H7 (cell line): ENCODE data around the gene RABGAP1L. TPM values are rescaled to one million over a fixed set of nuclear protein-coding genes. Genes with fewer than 3 reads are reported as not detected.
"Not testable (repeated sequence)": the region's sequence is repeated elsewhere in the genome, so short reads cannot be mapped to it uniquely, and the experiment has no call there.

Experiments used
- DNase-seq: peaks from one replicate; pipeline ENCODE4 v3.0.0; 2012
- H3K27me3 ChIP-seq: 2 replicates; pipeline ENCODE4 v1.6.0; 2011; ENCODE audit warnings: mild to moderate bottlenecking, low read length; ENCODE audit not compliant: control insufficient read depth, insufficient read depth
- H3K36me3 ChIP-seq: replicated peaks from 2 replicates; pipeline ENCODE4 v1.5.1; 2011; ENCODE audit warnings: low read length; ENCODE audit not compliant: control insufficient read depth, insufficient read depth
- H3K4me3 ChIP-seq: 2 replicates; pipeline ENCODE4 v1.5.1; 2011; ENCODE audit warnings: low read depth, mild to moderate bottlenecking, control low read depth, low read length, moderate library complexity; ENCODE audit not compliant: insufficient read depth
- total RNA-seq: library from RNA; depleted of rRNA; stranded (reverse); fragments of >200 nt; shearing (Covaris generic); gene quantifications from 2 replicates; pipeline ENCODE4 v1.2.3, GENCODE V29; 2014

Gene RABGAP1L
- total RNA-seq, 1 experiment from 2014 or later = 31.9 TPM

- H3K36me3 ChIP-seq, H3K4me3 ChIP-seq, H3K27me3 ChIP-seq, DNase-seq: not testable (repeated sequence)
These were observed 384.1 kb downstream of the RABGAP1L start for GRCh38 chr1:174543421-174543820.

- no peaks in the 10 kb centered on the region for H3K36me3 ChIP-seq
- H3K4me3 ChIP-seq = no peak overlapping the region
- no peaks in the 10 kb centered on the region for H3K27me3 ChIP-seq
- DNase-seq = no peak
These were observed 391.0 kb downstream of the RABGAP1L start for GRCh38 chr1:174550296-174550695.

DNA sequence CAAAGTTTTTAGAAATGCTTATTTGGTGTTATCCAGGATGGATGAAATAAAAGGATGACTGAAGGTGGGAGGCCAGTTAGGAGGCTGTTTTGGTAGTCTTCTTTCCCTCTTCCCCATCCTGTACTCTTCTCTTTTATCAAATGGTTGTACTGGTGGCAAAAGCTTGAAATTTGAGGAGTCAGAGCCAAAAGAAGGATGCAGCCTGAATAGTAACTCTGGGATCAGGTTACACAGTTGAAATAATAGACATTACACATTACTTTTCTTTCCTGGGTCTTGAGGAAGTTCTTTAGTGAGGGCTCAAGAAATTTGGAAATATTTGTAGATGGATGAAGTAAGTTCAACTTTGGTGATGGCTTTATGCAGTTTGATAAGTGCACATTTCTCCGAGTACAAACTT, 397.1 kb downstream of the RABGAP1L start:
- H3K4me3 ChIP-seq = no peak overlapping the region
- H3K27me3 ChIP-seq = no peaks in the 10 kb centered on the region
- no peaks in the 10 kb centered on the region for H3K36me3 ChIP-seq
- no peak for DNase-seq

GRCh38 chr1:174568551-174568950, 409.2 kb downstream of the RABGAP1L start:
- Histone ChIP-seq H3K4me3 (no peak overlapping the region), H3K27me3 (no peaks in the 10 kb centered on the region), H3K36me3 (no peaks in the 10 kb centered on the region)
- DNase-seq = no peak

- DNase-seq = peak; percentile 7
- no peaks in the 10 kb centered on the region for H3K27me3 ChIP-seq
- H3K4me3 ChIP-seq = no peak overlapping the region
- no peaks in the 10 kb centered on the region for H3K36me3 ChIP-seq
These were observed 409.9 kb downstream of the RABGAP1L start for GRCh38 chr1:174569240-174569639.

DNA sequence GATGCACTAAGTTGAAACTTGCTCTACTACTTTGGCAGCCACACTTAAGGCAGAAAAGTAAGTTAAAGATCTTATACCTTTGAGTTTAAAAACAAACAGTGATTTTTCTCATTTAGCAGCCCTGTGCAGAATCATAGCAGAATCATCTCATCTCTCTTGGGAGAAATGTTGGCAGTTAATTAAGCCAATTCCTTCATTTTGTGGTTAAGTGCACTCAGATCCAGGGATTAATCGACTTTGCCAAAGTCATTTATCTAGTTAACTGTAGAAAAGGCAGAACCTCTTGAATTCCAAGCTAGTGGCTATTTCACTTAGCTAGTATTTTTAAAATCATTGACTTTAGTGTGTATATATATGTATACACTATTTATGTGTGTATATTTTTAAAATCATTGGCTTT, 413.5 kb downstream of the RABGAP1L start:
- H3K4me3 ChIP-seq = no peak overlapping the region
- H3K36me3 ChIP-seq = no peaks in the 10 kb centered on the region
- DNase-seq = no peak
- no peaks in the 10 kb centered on the region for H3K27me3 ChIP-seq

- not testable (repeated sequence) for H3K27me3 ChIP-seq, DNase-seq, H3K4me3 ChIP-seq, H3K36me3 ChIP-seq
These were observed 416.8 kb downstream of the RABGAP1L start for GRCh38 chr1:174576120-174576519.

GRCh38 chr1:174577681-174578080, 418.4 kb downstream of the RABGAP1L start:
- Histone ChIP-seq H3K36me3 (no peaks in the 10 kb centered on the region), H3K4me3 (no peak overlapping the region), H3K27me3 (no peaks in the 10 kb centered on the region)
- DNase-seq = no peak

- no peak for DNase-seq
- H3K27me3 ChIP-seq = no peaks in the 10 kb centered on the region
- H3K36me3 ChIP-seq = no peaks in the 10 kb centered on the region
- no peak overlapping the region for H3K4me3 ChIP-seq
These were observed 421.5 kb downstream of the RABGAP1L start for GRCh38 chr1:174580801-174581200.

- no peaks in the 10 kb centered on the region for H3K36me3 ChIP-seq
- H3K27me3 ChIP-seq = no peaks in the 10 kb centered on the region
- no peak for DNase-seq
- H3K4me3 ChIP-seq = no peak overlapping the region
These were observed 424.0 kb downstream of the RABGAP1L start for GRCh38 chr1:174583316-174583715.

GRCh38 chr1:174584071-174584470, 424.8 kb downstream of the RABGAP1L start:
- H3K27me3 ChIP-seq = no peaks in the 10 kb centered on the region
- H3K36me3 ChIP-seq = no peaks in the 10 kb centered on the region
- H3K4me3 ChIP-seq = no peak overlapping the region
- DNase-seq = no peak

DNA sequence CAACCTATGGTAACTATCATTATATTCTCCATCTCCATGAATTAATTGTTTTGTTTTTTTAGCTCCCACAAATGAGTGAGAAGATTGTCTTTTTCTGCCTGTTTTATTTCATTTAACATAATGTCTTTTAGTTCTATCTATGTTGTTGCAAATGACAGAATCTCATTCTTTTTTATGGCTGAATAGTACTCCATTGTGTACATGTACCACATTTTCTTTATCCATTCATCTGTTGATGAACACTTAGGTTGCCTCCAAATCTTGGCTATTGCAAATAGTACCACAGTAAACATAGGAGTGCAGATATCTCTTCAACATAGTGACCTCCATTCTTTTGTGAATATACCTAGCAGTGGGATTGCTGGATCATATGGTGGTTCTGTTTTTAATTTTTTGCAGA, 429.3 kb downstream of the RABGAP1L start:
- not testable (repeated sequence) for H3K36me3 ChIP-seq, H3K27me3 ChIP-seq, DNase-seq, H3K4me3 ChIP-seq

- no peak overlapping the region for H3K4me3 ChIP-seq
These were observed 445.9 kb downstream of the RABGAP1L start for GRCh38 chr1:174605198-174605597.

DNA sequence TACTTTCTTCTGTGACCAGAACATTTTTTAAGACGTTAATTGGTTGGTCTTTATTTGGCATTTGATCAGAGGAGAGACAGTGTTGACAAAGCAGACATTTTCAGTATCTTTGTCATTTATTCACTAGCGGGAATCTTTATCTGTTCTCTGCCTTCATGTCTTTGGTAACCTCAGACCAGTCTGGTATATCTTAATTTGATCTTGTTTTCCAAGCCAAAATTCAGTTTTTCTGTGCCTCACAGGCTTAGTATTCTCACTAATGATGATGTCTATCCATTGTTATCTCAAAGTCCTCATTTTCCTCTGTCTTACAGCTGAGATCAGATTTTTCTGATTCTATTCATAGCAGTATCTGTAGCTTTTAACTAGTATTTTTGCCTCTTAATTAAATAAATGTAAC, 447.2 kb downstream of the RABGAP1L start:
- no peaks in the 10 kb centered on the region for H3K27me3 ChIP-seq
- H3K36me3 ChIP-seq = no peaks in the 10 kb centered on the region
- DNase-seq = no peak
- H3K4me3 ChIP-seq = no peak overlapping the region

More at GRCh38 chr1:174605198-174605597, 445.9 kb downstream of the RABGAP1L start:
- no peaks in the 10 kb centered on the region for H3K36me3 ChIP-seq
- H3K27me3 ChIP-seq = no peaks in the 10 kb centered on the region
- no peak for DNase-seq

DNA sequence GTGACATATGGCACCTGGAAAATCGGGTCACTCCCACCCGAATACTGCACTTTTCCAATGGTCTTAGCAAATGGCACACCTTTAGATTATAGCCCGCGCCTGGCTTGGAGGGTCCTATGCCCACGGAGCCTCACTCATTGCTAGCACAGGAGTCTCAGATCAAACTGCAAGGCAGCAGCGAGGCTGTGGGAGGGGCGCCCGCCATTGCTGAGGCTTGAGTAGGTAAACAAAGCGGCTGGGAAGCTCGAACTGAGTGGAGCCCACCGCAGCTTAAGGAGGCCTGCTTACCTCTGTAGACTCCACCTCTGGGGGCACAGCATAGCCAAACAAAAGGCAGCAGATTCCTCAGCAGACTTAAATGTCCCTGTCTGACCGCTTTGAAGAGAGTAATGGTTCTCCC, 458.6 kb downstream of the RABGAP1L start:
- DNase-seq, H3K4me3 ChIP-seq, H3K27me3 ChIP-seq, H3K36me3 ChIP-seq: not testable (repeated sequence)

DNA sequence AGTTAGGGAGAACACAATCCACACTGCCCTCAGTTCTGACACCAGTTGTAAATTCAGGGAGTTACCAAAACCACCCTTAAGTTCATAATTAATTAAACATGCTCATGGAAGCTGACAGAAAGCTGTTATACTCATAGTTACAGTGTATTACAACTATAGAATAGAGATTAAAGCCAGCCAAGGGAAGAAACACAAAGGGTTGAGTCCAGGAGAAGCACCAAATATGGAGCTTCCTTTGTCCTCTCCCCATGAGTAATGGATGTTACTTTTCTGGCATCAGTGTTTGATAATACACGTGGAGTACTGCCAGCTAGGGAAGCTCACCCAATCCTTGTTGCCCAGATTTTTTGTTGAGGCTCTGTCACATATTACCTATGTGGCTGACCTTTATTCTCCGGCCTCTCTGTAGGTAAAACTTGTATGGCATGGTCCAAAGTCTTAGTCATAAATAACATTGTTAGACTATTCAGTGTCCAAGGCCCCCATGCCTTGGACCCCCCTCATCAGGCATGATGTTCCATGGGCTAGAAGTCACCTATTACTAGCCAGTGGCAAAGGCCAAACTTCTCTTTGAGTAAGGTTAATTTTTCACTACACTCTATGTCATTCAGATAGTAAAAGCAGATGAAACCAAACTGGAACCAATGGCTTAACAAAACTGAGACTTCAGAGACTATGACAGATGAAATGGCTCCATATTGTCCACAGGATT, 464.2 kb downstream of the RABGAP1L start:
- H3K36me3 ChIP-seq = no peaks in the 10 kb centered on the region
- no peaks in the 10 kb centered on the region for H3K27me3 ChIP-seq
- H3K4me3 ChIP-seq = no peak overlapping the region
- no peak for DNase-seq
